SH-SY5Y (cell line): ENCODE data around the gene KLHL18.

Source experiments
- GATA2 ChIP-seq: IDR thresholded peaks from 2 replicates; pipeline ENCODE4 v1.6.1; 2011; ENCODE audit warnings: mild to moderate bottlenecking, low read depth, low read length
- GATA3 ChIP-seq: IDR thresholded peaks from 2 replicates; pipeline ENCODE4 v1.6.1; 2011; ENCODE audit warnings: low read depth, mild to moderate bottlenecking, low read length, moderate library complexity

DNA sequence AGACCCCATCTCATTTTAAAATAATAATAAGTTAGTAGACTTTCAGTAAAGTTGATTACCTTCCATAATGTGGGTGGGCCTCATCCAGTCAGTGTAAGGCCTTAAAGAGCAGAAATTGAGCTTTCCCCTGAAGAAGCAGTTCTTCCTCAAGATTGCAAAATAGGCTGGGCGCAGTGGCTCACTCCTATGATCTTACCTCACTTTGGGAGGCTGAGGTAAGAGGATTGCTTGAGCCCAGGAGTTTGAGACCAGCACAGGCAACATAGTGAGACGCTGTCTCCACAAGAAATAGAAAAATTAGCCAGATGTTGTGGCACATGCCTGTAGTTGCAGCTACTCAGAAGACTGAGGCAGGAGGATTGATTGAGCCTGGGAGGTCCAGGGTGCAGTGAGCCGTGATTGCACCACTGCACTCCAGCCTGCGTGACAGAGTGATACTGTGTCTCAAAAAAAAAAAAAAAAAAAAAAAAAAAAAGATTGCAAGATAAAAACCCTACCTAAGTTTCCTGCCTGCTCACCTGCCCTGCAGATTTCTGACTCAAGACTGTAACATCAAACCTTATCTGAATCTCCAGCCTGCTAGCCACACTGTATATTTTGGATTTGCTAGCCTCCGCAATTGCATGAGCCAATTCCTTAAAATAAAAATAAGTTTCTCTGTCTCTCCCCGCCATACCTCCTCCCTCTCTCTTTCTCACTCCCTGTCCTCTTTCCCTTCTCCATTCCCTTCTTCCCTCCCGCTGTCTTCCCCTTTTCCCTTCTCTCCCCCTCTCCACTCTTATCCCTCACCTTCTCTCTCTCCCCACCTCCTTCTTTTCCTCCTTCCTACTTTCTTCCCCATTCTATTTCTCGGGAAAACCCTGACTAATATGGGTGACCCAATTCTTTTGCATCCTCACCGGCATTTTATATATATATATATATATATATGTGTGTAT lies 16.9 kb downstream of the KLHL18 start:
- no peak for TF ChIP-seq GATA2
- no peak for TF ChIP-seq GATA3
